Activated B cell treated with CpG ODN at 0.5 μM for 24 hours (primary cell): ENCODE data around the gene FBXL3. TPM values are rescaled to one million over a fixed set of nuclear protein-coding genes. Genes with fewer than 3 reads are reported as not detected.
A peak's percentile ranks its signal among the peaks of the same experiment; 100 is the strongest.
"Not testable (repeated sequence)": the region's sequence is repeated elsewhere in the genome, so short reads cannot be mapped to it uniquely, and the experiment has no call there.

Experiments used
- ATAC-seq: fragments of 200-7000 bp; cut with Tn5 transposase; one replicate; pipeline ENCODE4 v1.10.0; 2021; ENCODE audit warnings: low read depth, mild to moderate bottlenecking, moderate library complexity
- CTCF ChIA-PET: fragments of 350-600 bp; sonication (Branson Sonifier 250); formaldehyde crosslinking; loops from one replicate; lab custom pipeline; 2021; ENCODE audit warnings: antibody characterized with exemption; lab: Charles Lee
- POLR2A ChIA-PET: fragments of 350-600 bp; sonication (Branson Sonifier 250); formaldehyde crosslinking; loops from one replicate; lab custom pipeline; 2021; ENCODE audit warnings: antibody characterized with exemption; lab: Charles Lee
- DNase-seq: peaks from one replicate; pipeline ENCODE4 v3.0.0; 2022
- H3K27ac Mint-ChIP-seq: one replicate; pipeline ENCODE4 v1.8.0; 2020; ENCODE audit warnings: mixed read lengths
- H3K27me3 Mint-ChIP-seq: one replicate; pipeline ENCODE4 v1.8.0; 2021; ENCODE audit warnings: mixed read lengths
- H3K36me3 Mint-ChIP-seq: one replicate; pipeline ENCODE4 v1.8.0; 2021; ENCODE audit warnings: low read depth, mixed read lengths
- H3K4me1 Mint-ChIP-seq: one replicate; pipeline ENCODE4 v1.8.0; 2021; ENCODE audit warnings: mixed read lengths
- H3K4me3 Mint-ChIP-seq: one replicate; pipeline ENCODE4 v1.8.0; 2020; ENCODE audit warnings: mild to moderate bottlenecking, mixed read lengths
- H3K9me3 Mint-ChIP-seq: one replicate; pipeline ENCODE4 v1.8.0; 2020; ENCODE audit warnings: mixed read lengths
- intact Hi-C: fragments of 100-400 bp; cut with micrococcal nuclease; formaldehyde crosslinking; loops from one replicate; pipeline ENCODE4 v1.15.1; 2024
- total RNA-seq: library from RNA; stranded (reverse); gene quantifications from 2 replicates; pipeline ENCODE4 v1.2.3, GENCODE V29; 2022
- TF ChIP-seq, protein P1 (sequence below): fragments of 200-600 bp; IDR thresholded peaks from one replicate; pipeline ENCODE4 v1.8.0; 2022; ENCODE audit warnings: antibody characterized with exemption, mild to moderate bottlenecking

FBXL3 gene
- total RNA-seq, 1 donor from 2014 or later = 49.8 TPM

GRCh38 chr13:77013853-77014542, 13.0 kb downstream of the FBXL3 start:
- ChIA-PET CTCF (interaction anchor here (2.1 kb wide), 1 partner anchor 12 kb away, joined by 5 read pairs; no protein-coding TSS in a partner anchor), POLR2A (interaction anchor here (0.6 kb wide), 1 partner anchor 16 kb away, joined by 4 read pairs; no protein-coding TSS in a partner anchor)
- intact Hi-C loops = no loop called here
- Mint-ChIP-seq H3K36me3 (peaks cover 85% of the 10 kb centered on the region), H3K4me1 (peaks cover 19% of the 10 kb centered on the region), H3K27ac (peak overlapping the region; percentile 9), H3K9me3 (no peaks in the 10 kb centered on the region), H3K27me3 (no peaks in the 10 kb centered on the region), H3K4me3 (no peak overlapping the region)
- TF ChIP-seq, protein P1, sequence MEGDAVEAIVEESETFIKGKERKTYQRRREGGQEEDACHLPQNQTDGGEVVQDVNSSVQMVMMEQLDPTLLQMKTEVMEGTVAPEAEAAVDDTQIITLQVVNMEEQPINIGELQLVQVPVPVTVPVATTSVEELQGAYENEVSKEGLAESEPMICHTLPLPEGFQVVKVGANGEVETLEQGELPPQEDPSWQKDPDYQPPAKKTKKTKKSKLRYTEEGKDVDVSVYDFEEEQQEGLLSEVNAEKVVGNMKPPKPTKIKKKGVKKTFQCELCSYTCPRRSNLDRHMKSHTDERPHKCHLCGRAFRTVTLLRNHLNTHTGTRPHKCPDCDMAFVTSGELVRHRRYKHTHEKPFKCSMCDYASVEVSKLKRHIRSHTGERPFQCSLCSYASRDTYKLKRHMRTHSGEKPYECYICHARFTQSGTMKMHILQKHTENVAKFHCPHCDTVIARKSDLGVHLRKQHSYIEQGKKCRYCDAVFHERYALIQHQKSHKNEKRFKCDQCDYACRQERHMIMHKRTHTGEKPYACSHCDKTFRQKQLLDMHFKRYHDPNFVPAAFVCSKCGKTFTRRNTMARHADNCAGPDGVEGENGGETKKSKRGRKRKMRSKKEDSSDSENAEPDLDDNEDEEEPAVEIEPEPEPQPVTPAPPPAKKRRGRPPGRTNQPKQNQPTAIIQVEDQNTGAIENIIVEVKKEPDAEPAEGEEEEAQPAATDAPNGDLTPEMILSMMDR = no peak
- no peak for DNase-seq
- no peak for ATAC-seq

- DNase-seq, H3K9me3 Mint-ChIP-seq, CTCF ChIA-PET, H3K27ac Mint-ChIP-seq, H3K4me3 Mint-ChIP-seq, H3K4me1 Mint-ChIP-seq, ATAC-seq, H3K27me3 Mint-ChIP-seq: not testable (repeated sequence)
- peaks cover 74% of the 10 kb centered on the region for H3K36me3 Mint-ChIP-seq
- POLR2A ChIA-PET = interaction anchor here (1.3 kb wide), 1 partner anchor 17 kb away, joined by 3 read pairs; no protein-coding TSS in a partner anchor
- intact Hi-C loops = loop anchor here (1.0 kb wide), 1 partner anchor 17 kb away; the partner anchor contains the start of gene CLN5
These were observed 17.2 kb downstream of the FBXL3 start for GRCh38 chr13:77009719-77010118.

- ChIA-PET CTCF (no interaction called here), POLR2A (interaction anchor here (1.0 to 1.3 kb wide), 2 partner anchors 10 to 17 kb away, joined by 3 read pairs; no protein-coding TSS in a partner anchor)
- Mint-ChIP-seq H3K4me3 (no peak overlapping the region), H3K4me1 (peaks cover 2% of the 10 kb centered on the region), H3K36me3 (peaks cover 73% of the 10 kb centered on the region), H3K27me3 (no peaks in the 10 kb centered on the region), H3K27ac (no peak overlapping the region), H3K9me3 (no peaks in the 10 kb centered on the region)
- intact Hi-C loops = loop anchor here (1.0 kb wide), 1 partner anchor 17 kb away; the partner anchor contains the start of gene CLN5
- ATAC-seq = peak; percentile 18
- TF ChIP-seq, protein P1 = no peak
- no peak for DNase-seq
These were observed 17.9 kb downstream of the FBXL3 start for GRCh38 chr13:77009011-77009410.

DNA sequence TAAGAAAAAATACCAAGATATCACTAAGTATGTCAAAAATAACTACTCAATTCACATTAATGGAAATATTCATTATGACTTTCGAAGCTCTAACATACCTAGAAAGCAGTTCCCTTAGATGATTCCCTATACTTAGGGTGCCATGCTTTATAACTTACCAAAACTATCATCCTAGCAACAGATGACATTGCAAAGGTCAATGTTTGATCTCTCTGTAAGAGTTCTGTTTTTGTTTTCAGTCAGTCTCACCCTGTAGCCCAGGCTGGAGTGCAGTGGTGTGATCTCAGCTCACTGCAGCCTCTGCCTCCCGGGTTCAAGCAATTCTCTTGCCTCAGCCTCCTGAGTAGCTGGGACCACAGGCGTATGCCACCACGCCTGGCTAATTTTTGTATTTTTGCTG, 18.6 kb downstream of the FBXL3 start:
- H3K4me3 Mint-ChIP-seq, H3K9me3 Mint-ChIP-seq, intact Hi-C loops, DNase-seq, H3K4me1 Mint-ChIP-seq, H3K27me3 Mint-ChIP-seq, CTCF ChIA-PET: not testable (repeated sequence)
- Mint-ChIP-seq H3K36me3 (peaks cover 73% of the 10 kb centered on the region), H3K27ac (peak overlapping the region; percentile 12)
- POLR2A ChIA-PET = interaction anchor here (1.0 kb wide), 1 partner anchor 10 kb away, joined by 3 read pairs; no protein-coding TSS in a partner anchor
- peak; percentile 25 for ATAC-seq

DNA sequence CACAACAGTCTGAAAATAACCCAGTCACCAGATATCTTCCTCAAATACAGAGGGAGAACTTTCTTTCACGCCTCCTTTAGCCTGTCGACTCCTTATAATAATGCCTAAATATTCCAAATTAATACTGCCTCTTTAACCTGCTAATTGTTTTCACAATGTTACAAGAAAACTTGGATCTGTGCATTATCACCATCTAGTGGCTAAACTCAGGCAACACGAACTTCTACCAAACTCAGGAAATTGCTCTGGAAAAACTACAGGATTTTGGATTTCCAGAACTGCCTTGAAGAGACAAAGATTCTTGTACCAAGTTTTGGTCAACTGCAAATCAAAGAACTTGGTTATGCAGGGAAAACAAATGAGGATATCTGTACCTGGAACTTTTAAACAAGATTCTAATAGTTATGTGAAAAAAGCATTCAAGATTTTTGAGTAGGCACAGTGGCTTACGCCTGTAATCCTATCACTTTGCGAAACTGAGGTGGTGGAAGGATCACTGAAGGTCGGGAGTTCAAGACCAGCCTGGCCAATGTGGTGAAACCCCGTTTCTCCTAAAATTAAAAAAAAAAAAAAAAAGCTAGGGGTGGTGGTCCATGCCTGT, 24.3 kb downstream of the FBXL3 start:
- H3K36me3 Mint-ChIP-seq = peaks cover 58% of the 10 kb centered on the region

More for the DNA sequence above, 24.3 kb downstream of the FBXL3 start:
- CTCF ChIA-PET = interaction anchor here (0.6 to 1.9 kb wide), 8 partner anchors 9 to 1133 kb away, joined by 3 to 5 read pairs (median 4); no protein-coding TSS in a partner anchor
- Mint-ChIP-seq H3K27ac (no peak overlapping the region), H3K27me3 (no peaks in the 10 kb centered on the region), H3K4me3 (no peak overlapping the region), H3K4me1 (peaks cover 20% of the 10 kb centered on the region), H3K9me3 (no peaks in the 10 kb centered on the region)
- intact Hi-C loops = no loop called here
- POLR2A ChIA-PET = interaction anchor here (0.6 to 1.8 kb wide), 3 partner anchors 11 to 46 kb away, joined by 4 to 11 read pairs (median 4); partner anchors contain the start of gene CLN5
- TF ChIP-seq, protein P1 = no peak
- ATAC-seq (no peak), DNase-seq (no peak)
